IMR-90 (cell line): ENCODE results near the gene ACACB. TPM values are rescaled to one million over a fixed set of nuclear protein-coding genes. Genes with fewer than 3 reads are reported as not detected.

ENCODE experiments used
- ATAC-seq: fragments of 200-7000 bp; cut with Tn5 transposase; 2 replicates; pipeline ENCODE4 v1.9.1; 2020; ENCODE audit warnings: low read depth, mild to moderate bottlenecking, moderate library complexity
- BruUV-seq: library from RNA; stranded (reverse); fragments of 400-500 nt; replicated peaks from 2 replicates; lab custom pipeline; 2021; lab: Mats Ljungman, UMichigan
- CTCF ChIA-PET: fragments of 300-600 bp; formaldehyde crosslinking; extraction: SDS; loops from one replicate; lab custom pipeline; 2021; ENCODE audit warnings: antibody characterized with exemption; lab: Yijun Ruan, JAX
- POLR2A ChIA-PET: fragments of 300-600 bp; sonication (Branson Sonifier 250); formaldehyde crosslinking; loops from one replicate; lab custom pipeline; 2022; ENCODE audit warnings: antibody characterized with exemption; ENCODE audit not compliant: unreplicated experiment; lab: Charles Lee
- DNase-seq: peaks from one replicate; pipeline ENCODE4 v3.0.0; 2013
- H2AFZ ChIP-seq: replicated peaks from 2 replicates; pipeline ENCODE3; 2013; ENCODE audit warnings: low read length, mild to moderate bottlenecking; ENCODE audit not compliant: poor library complexity
- H2AK5ac ChIP-seq: 2 replicates; pipeline ENCODE4 v1.6.1; 2013; ENCODE audit warnings: low read depth, low read length, inconsistent platforms
- H2AK9ac ChIP-seq: replicated peaks from 2 replicates; pipeline ENCODE3; 2013; ENCODE audit warnings: mild to moderate bottlenecking, low read depth, low read length, moderate library complexity; ENCODE audit not compliant: poor library complexity
- H2BK120ac ChIP-seq: 2 replicates; pipeline ENCODE4 v1.6.1; 2013; ENCODE audit warnings: low read depth, low read length, inconsistent platforms
- H2BK15ac ChIP-seq: 3 replicates; pipeline ENCODE4 v1.6.1; 2013; ENCODE audit warnings: low read depth, low read length, inconsistent platforms
- H2BK20ac ChIP-seq: 2 replicates; pipeline ENCODE4 v1.6.1; 2013; ENCODE audit warnings: low read depth, mild to moderate bottlenecking, inconsistent platforms, low read length, moderate library complexity
- H2BK5ac ChIP-seq: 2 replicates; pipeline ENCODE4 v1.6.1; 2013; ENCODE audit warnings: mild to moderate bottlenecking, low read depth, low read length, inconsistent platforms; ENCODE audit not compliant: poor library complexity, severe bottlenecking
- H3K14ac ChIP-seq: replicated peaks from 2 replicates; pipeline ENCODE4 v1.6.1; 2013; ENCODE audit warnings: low read depth, low read length, inconsistent platforms
- H3K18ac ChIP-seq: 2 replicates; pipeline ENCODE4 v1.6.1; 2013; ENCODE audit warnings: low read depth, low read length, control low read depth
- H3K23ac ChIP-seq: 2 replicates; pipeline ENCODE4 v1.6.1; 2013; ENCODE audit warnings: low read depth, low read length, inconsistent platforms
- H3K27ac ChIP-seq: 2 replicates; pipeline ENCODE4 v1.5.1; 2013; ENCODE audit warnings: mild to moderate bottlenecking, control low read depth, low read length; ENCODE audit not compliant: insufficient read depth
- H3K27me3 ChIP-seq: 2 replicates; pipeline ENCODE4 v1.6.1; 2013; ENCODE audit warnings: low read length; ENCODE audit not compliant: control insufficient read depth, insufficient read depth
- H3K36me3 ChIP-seq: 2 replicates; pipeline ENCODE4 v1.6.1; 2013; ENCODE audit warnings: low read length, mixed read lengths; ENCODE audit not compliant: control insufficient read depth, insufficient read depth
- H3K4ac ChIP-seq: 2 replicates; pipeline ENCODE4 v1.6.1; 2013; ENCODE audit warnings: low read depth, low read length, inconsistent platforms
- H3K4me1 ChIP-seq: 2 replicates; pipeline ENCODE4 v1.6.1; 2013; ENCODE audit warnings: low read length, mixed read lengths; ENCODE audit not compliant: control insufficient read depth, insufficient read depth
- H3K4me2 ChIP-seq: 2 replicates; pipeline ENCODE4 v1.6.1; 2013; ENCODE audit warnings: low read depth, mild to moderate bottlenecking, control low read depth, low read length, moderate library complexity
- H3K4me3 ChIP-seq: 2 replicates; pipeline ENCODE4 v1.5.1; 2013; ENCODE audit warnings: low read depth, mild to moderate bottlenecking, control low read depth, low read length, moderate library complexity; ENCODE audit not compliant: insufficient read depth
- H3K56ac ChIP-seq: 2 replicates; pipeline ENCODE4 v1.6.1; 2013; ENCODE audit warnings: low read length, inconsistent platforms; ENCODE audit not compliant: insufficient read depth; ENCODE audit errors: extremely low read depth
- H3K79me1 ChIP-seq, 2 experiments: 2 replicates each; pipeline ENCODE4 v1.6.1; 2013; ENCODE audit warnings: low read length in 2 of 2, inconsistent platforms in 1 of 2, low read depth in 1 of 2
- H3K9ac ChIP-seq: 2 replicates; pipeline ENCODE4 v1.6.1; 2013; ENCODE audit warnings: low read depth, low read length, control low read depth
- H3K9me1 ChIP-seq: 2 replicates; pipeline ENCODE4 v1.6.1; 2013; ENCODE audit warnings: low read length, inconsistent platforms; ENCODE audit not compliant: insufficient read depth
- H3K9me3 ChIP-seq: 2 replicates; pipeline ENCODE4 v1.6.1; 2013; ENCODE audit warnings: low read length; ENCODE audit not compliant: control insufficient read depth, insufficient read depth
- H4K20me1 ChIP-seq: 2 replicates; pipeline ENCODE4 v1.6.1; 2013; ENCODE audit warnings: low read length, inconsistent platforms; ENCODE audit not compliant: insufficient read depth
- H4K5ac ChIP-seq: 2 replicates; pipeline ENCODE4 v1.6.1; 2013; ENCODE audit warnings: mild to moderate bottlenecking, low read depth, low read length, control low read depth
- H4K8ac ChIP-seq, 2 experiments: 2 replicates each; pipeline ENCODE4 v1.6.1; 2013; ENCODE audit warnings: low read depth in 2 of 2, low read length in 2 of 2, control low read depth in 1 of 2, inconsistent platforms in 1 of 2
- H4K91ac ChIP-seq: 2 replicates; pipeline ENCODE4 v1.6.1; 2013; ENCODE audit warnings: low read depth, low read length, inconsistent platforms; ENCODE audit not compliant: insufficient read depth
- BHLHE40 ChIP-seq: fragments of 150-350 bp; IDR thresholded peaks from 2 replicates; pipeline ENCODE4 v1.6.1; 2016; ENCODE audit warnings: mild to moderate bottlenecking, low read depth, low read length
- CEBPB ChIP-seq: IDR thresholded peaks from 2 replicates; pipeline ENCODE4 v1.6.1; 2012; ENCODE audit warnings: low read depth, low read length, improper control_type of control experiment
- CHD1 ChIP-seq: IDR thresholded peaks from 2 replicates; pipeline ENCODE4 v1.6.1; 2012; ENCODE audit warnings: low read depth, low read length, improper control_type of control experiment
- CTCF ChIP-seq: conservative IDR thresholded peaks from 2 replicates; pipeline ENCODE4 v1.5.1; 2012; ENCODE audit warnings: mild to moderate bottlenecking, low read depth, low read length, improper control_type of control experiment
- ELK1 ChIP-seq: fragments of 150-350 bp; IDR thresholded peaks from 2 replicates; pipeline ENCODE4 v1.6.1; 2016; ENCODE audit warnings: low read depth, mild to moderate bottlenecking, low read length, moderate library complexity, borderline replicate concordance
- FOS ChIP-seq: fragments of 150-350 bp; IDR thresholded peaks from 2 replicates; pipeline ENCODE4 v1.6.1; 2016; ENCODE audit warnings: low read depth, low read length
- MAFK ChIP-seq: IDR thresholded peaks from 2 replicates; pipeline ENCODE4 v1.6.1; 2012; ENCODE audit warnings: low read depth, low read length, improper control_type of control experiment
- MAZ ChIP-seq: IDR thresholded peaks from 2 replicates; pipeline ENCODE4 v1.6.1; 2012; ENCODE audit warnings: low read depth, mild to moderate bottlenecking, low read length, improper control_type of control experiment, moderate library complexity, borderline replicate concordance
- MXI1 ChIP-seq: IDR thresholded peaks from 2 replicates; pipeline ENCODE4 v1.6.1; 2012; ENCODE audit warnings: low read depth, mild to moderate bottlenecking, low read length, moderate library complexity, borderline replicate concordance
- NFE2L2 ChIP-seq: fragments of 150-350 bp; IDR thresholded peaks from 2 replicates; pipeline ENCODE4 v1.6.1; 2016; ENCODE audit warnings: low read depth, mild to moderate bottlenecking, low read length
- POLR2A ChIP-seq: IDR thresholded peaks from 2 replicates; pipeline ENCODE4 v1.6.1; 2012; ENCODE audit warnings: mild to moderate bottlenecking, low read depth, low read length
- RAD21 ChIP-seq: IDR thresholded peaks from 2 replicates; pipeline ENCODE4 v1.6.1; 2012; ENCODE audit warnings: low read length, improper control_type of control experiment
- RCOR1 ChIP-seq: IDR thresholded peaks from 2 replicates; pipeline ENCODE4 v1.6.1; 2012; ENCODE audit warnings: mild to moderate bottlenecking, low read length, improper control_type of control experiment; ENCODE audit not compliant: insufficient replicate concordance
- RFX5 ChIP-seq: IDR thresholded peaks from 2 replicates; pipeline ENCODE4 v1.8.0; 2012; ENCODE audit warnings: low read depth, mild to moderate bottlenecking, low read length, moderate library complexity
- USF2 ChIP-seq: fragments of 150-350 bp; IDR thresholded peaks from 2 replicates; pipeline ENCODE4 v1.6.1; 2017; ENCODE audit warnings: mild to moderate bottlenecking, antibody characterized with exemption, low read length, low read depth
- WGBS, 2 experiments: methylation state at CpG; one replicate each; pipeline versions ENCODE4 v1.1.5 to v1.1.7; 2013; ENCODE audit warnings: missing lambda C conversion rate in 2 of 2; ENCODE audit not compliant: insufficient read length in 1 of 2; ENCODE audit errors: extremely low coverage in 2 of 2; 5-methylcytosine and 5-hydroxymethylcytosine counted together
- dilution Hi-C: fragments of 300-500 bp; cut with HindIII; formaldehyde crosslinking; loops from one replicate; pipeline ENCODE4 v1.14.3; 2018; ENCODE audit warnings: low sequenced_read_pairs; ENCODE audit not compliant: unreplicated experiment
- in situ Hi-C: fragments of 300-500 bp; cut with MboI; formaldehyde crosslinking; loops from 3 replicates; pipeline ENCODE4 v1.14.3; 2019; ENCODE audit warnings: low sequenced_read_pairs, inconsistent platforms, mixed read lengths
- intact Hi-C: fragments of 100-400 bp; cut with micrococcal nuclease; formaldehyde crosslinking; loops from 2 replicates; pipeline ENCODE4 v1.10.0; 2022
- polyA plus RNA-seq, 3 experiments: library from polyadenylated mRNA; depleted of rRNA; stranded (reverse); fragments of >200 nt; gene quantifications; 2 replicates each; pipeline ENCODE4 v1.2.3, GENCODE V29; 2012; ENCODE audit warnings: low replicate concordance in 1 of 3
- total RNA-seq: library from RNA; depleted of rRNA; stranded (reverse); fragments of >200 nt; gene quantifications from 2 replicates; pipeline ENCODE4 v1.2.3, GENCODE V29; 2012

The ACACB gene
- total and polyA plus RNA-seq, 2 of the 4 experiments (the other 2 are of a cell fraction) = 2.0 to 2.1 TPM

GRCh38 chr12:109218996-109219395, 102.6 kb downstream of the ACACB start:
- WGBS, 2 experiments = no CpG with 5 or more reads among the region's 6 CpGs

More at GRCh38 chr12:109218996-109219395, 102.6 kb downstream of the ACACB start:
- Histone ChIP-seq H4K8ac (no peak overlapping the region), H2AFZ (no peak overlapping the region), H3K9me1 (no peaks in the 10 kb centered on the region), H3K18ac (no peak overlapping the region), H3K4me1 (no peaks in the 10 kb centered on the region), H3K27me3 (no peaks in the 10 kb centered on the region), H2AK9ac (no peak overlapping the region), H3K4me3 (no peak overlapping the region), H4K91ac (no peak overlapping the region), H2BK20ac (no peak overlapping the region), H3K4me2 (no peak overlapping the region), H2BK120ac (no peak overlapping the region), H3K9me3 (no peaks in the 10 kb centered on the region), H3K56ac (no peak overlapping the region), H3K14ac (no peak overlapping the region), H2BK5ac (no peak overlapping the region), H3K79me1 (no peaks in the 10 kb centered on the region), H3K4ac (no peak overlapping the region), H2AK5ac (no peak overlapping the region), H3K9ac (no peak overlapping the region), H4K5ac (no peak overlapping the region), H2BK15ac (no peak overlapping the region), H3K27ac (no peak overlapping the region), H3K23ac (no peak overlapping the region), H4K20me1 (no peaks in the 10 kb centered on the region), H3K36me3 (no peaks in the 10 kb centered on the region)
- CTCF ChIA-PET = no interaction called here
- TF ChIP-seq MAZ = no peak
- TF ChIP-seq NFE2L2 = no peak
- TF ChIP-seq MAFK = no peak
- TF ChIP-seq CEBPB = no peak
- no peak for TF ChIP-seq USF2
- TF ChIP-seq RCOR1 = no peak
- TF ChIP-seq CHD1 = no peak
- no peak for TF ChIP-seq POLR2A
- TF ChIP-seq ELK1 = no peak
- TF ChIP-seq RAD21 = no peak
- TF ChIP-seq MXI1 = no peak
- TF ChIP-seq FOS = no peak
- no peak for TF ChIP-seq BHLHE40
- no peak for TF ChIP-seq RFX5
- no peak for TF ChIP-seq CTCF
- POLR2A ChIA-PET = no interaction called here
- no peak for DNase-seq
- dilution Hi-C loops = no loop called here
- no TSS peak for BruUV-seq
- intact Hi-C loops = no loop called here
- no peak for ATAC-seq
- in situ Hi-C loops = no loop called here
